ENCODE results near the gene ZNF467. TPM values are rescaled to one million over a fixed set of nuclear protein-coding genes. Genes with fewer than 3 reads are reported as not detected.

Gene ZNF467
- total RNA-seq, 1 donor from 2014 or later = 2.5 TPM

DNA sequence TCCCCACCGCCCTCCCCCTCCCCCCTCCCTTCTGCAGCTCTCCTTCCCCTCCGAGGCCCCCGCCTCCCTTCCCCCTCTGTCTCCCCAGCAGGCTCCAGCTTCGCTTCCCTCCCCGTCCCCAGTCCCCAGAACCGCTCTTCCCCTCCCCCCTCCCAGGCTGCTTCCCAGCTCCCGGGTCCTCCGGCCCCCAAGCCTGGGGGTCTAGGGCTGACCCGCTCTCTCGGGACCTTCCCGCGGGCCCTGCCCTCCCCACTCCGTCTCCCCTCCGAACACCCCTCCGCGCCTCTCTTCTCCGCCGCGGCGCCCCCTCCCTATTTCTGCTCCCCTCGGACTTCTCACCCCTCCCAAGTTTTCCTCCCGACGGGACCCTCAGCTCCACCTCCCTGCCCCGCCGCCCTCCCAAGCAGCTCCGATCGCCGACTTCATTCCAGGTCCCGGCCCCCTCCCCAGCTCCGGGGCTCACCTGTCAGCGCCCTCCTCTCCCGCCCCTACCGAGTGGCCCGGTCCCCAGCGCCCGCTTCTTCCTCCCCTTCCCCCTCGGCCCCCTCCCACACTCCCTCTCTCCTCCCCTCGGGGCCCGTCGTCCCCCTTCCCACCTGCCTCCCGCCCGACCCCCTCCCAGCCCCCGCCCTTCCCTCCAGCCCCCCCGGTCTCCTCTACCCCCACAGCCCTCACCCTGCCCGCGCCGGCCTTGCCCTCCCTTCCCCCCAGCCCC is 990 bp downstream of the ZNF467 start:
- DNase-seq (ENCODE audit: low read depth) = no peak

DNA sequence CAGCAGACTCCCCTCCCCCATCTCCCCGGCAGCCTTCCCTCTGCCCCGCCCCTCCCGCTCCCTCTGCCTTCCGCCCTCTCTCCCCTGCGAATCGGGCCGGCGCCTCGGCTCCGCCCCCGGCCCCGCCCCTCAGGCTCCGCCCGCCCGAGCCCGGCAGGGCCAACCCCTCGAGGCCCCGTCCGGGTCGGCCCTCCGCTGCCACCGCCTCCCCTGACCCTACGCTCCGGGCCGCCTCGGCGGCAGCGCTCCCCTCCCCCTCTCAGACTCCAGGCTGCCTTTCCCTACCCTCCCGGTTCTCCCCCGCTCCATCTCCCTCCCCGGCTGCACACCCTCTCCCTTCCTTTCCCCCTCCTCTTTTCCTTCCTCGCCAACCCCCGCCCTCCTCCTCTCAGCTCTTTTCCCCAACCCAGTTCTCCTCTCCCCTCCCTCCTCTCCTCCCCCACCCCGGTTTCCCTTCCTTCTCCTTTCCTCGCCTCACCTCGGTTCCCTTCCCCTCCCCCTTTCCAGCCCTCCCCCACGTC is 1.6 kb downstream of the ZNF467 start:
- peak; percentile 92 for DNase-seq (ENCODE audit: low read depth)

DNA sequence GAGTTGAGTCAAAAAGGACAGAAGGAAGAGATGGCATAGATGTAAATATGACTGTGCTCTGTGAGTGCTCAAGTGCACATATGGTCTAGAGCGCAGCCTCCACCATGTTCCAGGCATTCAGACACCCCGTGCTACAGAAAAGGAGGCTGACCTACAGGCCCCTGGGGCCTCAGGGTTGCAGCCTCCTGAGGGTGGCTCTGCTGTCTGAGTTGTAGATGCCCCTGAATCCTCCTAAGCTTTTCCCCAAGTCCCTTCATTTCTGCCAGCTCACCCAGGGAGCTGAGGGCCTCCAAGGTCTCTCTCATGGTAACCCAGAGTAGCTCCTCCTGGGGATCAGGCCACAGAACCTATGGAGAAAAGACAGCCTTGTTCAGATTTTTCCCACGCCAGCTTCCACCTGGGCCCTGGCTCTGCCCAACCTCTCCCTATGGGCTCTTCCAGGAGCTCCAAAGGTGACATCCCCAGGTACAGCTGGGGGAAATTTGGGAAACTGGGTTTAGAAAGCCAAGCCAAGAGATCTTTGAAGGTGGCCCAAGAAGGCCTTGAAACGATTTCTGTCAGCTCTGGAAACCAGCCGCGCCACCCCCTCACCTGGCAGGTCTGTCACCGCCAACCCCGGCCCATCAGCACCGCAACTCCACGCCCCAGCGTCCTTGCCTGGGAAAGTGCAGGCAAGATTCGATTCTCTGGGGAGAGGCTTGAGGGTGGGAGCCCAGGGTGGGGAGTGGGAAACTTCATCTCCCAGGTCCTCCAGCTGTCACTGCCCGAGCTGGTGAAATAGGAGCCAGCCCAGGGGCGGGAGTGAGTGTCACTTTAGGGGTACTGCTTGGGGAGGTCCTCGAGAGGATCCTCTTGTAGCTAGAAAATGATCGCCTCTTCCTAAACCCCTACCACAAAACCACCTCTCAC is 2.4 kb downstream of the ZNF467 start:
- DNase-seq (ENCODE audit: low read depth) = peak; percentile 63

DNA sequence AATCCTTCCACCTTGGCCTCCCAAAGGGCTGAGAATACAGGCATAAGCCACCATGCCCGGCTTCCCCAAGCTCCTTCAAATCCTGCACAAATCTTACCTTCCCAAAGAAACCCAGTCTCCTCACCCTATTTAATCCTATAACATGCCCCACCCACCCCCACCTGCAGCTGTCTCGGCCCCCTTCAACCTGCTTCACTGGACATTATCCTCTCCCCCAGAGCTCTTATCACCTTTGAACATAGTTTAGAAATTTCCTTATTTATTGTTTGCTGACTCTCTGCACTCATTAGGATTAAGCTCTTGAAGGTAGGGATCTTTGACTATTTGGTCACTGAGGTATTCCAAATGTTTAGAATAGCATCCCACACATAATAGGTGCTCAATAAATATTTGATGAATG is 3.5 kb downstream of the ZNF467 start:
- DNase-seq (ENCODE audit: low read depth) = no peak

DNA sequence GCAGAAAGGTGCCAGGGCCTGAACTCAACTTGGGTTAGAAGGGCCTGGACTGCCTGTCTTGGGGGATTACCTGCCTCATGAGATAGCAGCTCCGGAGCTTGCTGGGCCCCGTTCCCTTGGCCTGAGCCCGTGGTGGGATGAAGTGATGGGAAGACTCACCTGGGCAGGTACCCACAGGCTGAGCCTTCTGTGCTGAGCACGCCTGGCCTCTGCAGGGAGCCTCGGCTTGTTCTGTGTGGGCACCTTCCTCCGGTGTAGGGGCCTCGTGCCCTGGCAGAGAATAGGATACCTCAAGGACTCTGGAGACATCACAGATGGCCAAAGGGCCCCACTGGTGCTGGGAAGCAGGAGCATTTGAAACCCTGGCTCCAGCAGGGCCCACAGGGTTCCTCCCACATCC is 4.5 kb downstream of the ZNF467 start:
- no peak for DNase-seq (ENCODE audit: low read depth)

DNA sequence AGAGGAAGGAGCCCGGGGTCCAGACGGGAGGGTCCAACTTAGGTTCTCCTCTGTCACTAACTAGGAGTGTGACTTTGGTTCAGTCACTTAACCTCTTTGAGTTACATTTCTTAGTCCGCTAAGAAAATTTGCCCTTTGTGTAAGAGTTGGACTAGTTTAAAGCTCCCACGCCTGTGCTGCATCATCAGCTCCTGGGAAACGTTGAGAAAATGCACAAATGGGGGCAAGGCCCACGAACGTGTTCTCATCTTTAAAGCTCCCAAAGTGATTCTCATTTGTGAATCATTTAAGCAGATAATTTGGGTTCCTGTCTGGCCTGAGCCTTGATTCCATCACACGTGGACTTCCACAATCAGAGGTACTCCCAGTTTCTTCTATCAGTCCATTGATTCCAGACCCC is 6.3 kb downstream of the ZNF467 start:
- no peak for DNase-seq (ENCODE audit: low read depth)

DNA sequence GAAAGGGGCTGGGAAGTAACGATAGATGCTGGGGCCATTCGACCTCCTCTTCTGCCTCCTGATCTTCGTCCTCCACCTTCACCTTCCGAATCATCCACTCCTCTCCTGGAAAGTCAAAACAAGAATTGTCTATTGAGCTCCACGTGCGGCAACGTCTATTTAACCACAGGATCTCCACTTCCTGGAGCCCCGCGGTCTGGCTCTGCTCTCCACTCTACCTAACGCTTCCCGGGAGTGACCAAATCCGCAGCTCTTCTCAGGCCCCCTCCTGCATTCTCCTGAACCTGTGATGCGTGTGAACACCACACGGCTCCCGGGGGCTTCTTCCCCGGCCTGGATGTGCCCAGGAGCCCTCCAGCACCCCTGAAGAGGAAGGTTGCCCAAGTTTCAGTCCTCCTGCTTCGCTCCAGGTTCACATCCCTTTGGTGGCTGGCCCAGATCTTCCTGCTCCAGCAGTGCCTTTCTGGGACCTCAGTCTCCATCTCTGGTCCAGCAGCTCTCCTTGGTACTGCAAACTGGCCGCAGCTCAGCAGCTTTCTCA is 7.2 kb downstream of the ZNF467 start:
- no peak for DNase-seq (ENCODE audit: low read depth)

DNA sequence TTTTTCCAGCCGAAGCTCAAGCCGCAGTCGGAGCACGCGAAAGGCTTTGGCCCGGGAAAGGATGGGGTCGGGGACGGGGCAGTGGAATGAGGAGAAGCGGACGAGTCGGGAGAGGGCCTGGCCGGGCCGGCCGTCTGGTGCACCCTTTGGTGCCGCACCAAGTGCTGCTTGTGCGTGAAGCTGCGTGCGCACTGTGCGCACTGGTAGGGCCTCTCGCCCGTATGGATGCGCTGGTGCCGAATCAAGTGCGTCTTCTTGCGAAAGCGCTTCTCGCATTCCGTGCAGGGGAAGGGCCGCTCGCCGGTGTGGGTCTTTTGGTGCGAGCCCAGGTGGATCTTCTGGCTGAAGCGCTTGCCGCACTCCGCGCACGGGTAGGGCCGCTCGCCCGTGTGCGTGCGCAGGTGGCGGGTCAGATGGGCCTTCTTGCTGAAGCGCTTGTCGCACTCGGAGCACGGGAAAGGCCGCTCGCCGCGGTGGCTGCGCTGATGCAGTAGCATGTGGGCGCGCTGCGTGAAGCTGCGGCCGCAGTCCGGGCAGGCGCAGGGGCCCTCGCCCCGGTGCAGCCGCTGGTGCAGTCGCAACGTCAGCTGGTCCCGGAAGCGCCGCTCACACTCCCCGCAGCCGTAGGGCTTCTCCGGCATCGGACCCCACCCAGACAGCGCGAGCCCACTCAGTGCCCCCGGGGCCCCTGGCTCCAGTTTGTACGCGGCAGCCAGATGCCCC is 7.8 kb downstream of the ZNF467 start:
- no peak for DNase-seq (ENCODE audit: low read depth)

DNA sequence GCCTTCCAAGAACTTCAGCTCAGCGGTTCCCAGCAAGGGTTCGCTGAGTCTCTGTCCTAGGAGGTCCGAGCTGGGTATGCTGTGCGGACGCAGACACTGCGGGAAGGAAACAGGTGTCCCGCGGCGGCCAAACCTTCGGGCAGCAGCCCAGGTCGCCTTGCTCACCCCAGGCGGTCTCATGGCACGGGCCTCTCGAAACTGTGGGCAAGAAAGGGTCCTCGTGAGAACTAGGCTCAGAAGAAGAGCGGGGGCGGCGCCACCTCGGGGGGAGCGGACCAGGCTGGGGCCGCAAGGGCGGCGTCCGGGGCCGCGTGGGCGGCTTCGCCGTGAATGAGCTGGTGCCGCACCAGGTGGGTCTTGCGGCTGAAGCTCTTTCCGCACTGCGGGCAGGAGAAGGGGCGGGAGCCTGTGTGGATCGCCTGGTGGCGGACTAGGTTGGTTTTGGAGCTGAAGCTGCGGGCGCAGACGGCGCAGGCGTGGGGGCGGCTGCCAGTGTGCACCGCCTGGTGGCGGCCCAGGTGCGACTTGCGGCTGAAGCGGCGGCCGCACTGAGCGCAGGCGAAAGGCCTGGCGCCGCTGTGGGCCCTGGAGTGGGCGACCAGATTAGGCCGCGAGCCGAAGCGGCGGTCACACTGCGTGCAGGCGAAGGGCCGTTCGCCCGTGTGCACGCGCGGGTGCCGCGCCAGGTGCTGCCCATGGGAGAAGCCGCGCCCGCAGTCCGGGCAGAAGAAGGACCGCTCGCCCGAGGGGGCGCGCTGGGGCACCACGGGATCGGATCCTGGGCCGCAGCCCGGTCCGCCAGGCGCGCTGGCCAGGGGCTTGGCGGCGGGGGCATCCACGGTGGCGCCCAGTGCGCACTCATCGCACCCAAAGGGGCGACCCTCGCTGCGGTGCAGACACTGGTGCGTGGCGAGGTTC is 8.6 kb downstream of the ZNF467 start:
- DNase-seq (ENCODE audit: low read depth) = no peak

DNA sequence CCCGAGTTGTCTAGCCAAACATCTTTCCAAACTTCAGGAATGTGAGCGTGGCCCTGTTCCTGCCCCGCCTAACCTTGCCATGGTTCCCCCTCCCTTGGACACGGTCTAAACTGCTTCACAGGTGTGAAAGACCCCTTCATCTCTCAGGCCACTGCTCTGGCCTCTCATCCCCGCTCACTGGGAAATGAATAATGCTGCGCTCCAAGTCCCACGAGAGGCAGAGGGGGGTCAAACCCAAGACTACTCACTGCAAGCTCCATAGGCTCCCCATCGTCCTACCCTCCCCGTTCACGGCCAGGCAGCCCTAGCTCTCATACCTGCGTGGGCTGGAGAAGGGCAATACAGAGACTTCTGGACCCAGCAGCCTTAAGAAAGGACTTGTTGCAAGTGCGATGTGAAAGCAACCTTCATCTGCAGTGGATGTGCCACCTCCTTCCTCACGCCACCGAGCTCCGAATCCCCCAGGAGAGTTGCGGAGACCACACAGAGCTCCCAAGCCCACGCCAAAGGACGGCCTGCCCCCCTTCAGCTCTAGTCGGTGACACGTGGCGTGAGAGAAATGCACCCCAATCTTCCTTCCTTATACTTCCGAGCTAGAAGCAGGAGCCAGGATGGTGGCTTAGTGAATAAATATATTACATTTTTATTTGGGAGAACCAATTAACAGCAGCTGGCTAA is 9.7 kb downstream of the ZNF467 start:
- no peak for DNase-seq (ENCODE audit: low read depth)

DNA sequence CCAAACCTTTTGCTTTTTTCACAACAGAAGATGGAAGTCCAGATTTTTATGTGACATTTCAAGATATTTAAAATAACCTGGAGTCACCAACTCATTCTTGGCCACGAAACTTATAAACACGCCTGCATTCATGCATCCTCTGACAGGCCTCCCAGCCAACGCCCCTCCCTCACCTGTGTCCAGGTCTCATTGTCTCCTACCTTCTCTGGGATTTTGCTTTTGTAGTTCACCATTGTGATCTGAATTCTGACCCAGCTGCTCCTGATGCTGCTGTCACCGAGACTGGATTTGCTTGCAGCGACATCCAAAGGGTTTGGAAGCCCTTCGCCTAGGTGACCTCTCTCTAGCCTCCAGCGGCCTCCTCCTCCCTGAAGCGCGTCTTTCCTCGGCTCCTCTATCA is 10.8 kb downstream of the ZNF467 start:
- no peak for DNase-seq (ENCODE audit: low read depth)

DNA sequence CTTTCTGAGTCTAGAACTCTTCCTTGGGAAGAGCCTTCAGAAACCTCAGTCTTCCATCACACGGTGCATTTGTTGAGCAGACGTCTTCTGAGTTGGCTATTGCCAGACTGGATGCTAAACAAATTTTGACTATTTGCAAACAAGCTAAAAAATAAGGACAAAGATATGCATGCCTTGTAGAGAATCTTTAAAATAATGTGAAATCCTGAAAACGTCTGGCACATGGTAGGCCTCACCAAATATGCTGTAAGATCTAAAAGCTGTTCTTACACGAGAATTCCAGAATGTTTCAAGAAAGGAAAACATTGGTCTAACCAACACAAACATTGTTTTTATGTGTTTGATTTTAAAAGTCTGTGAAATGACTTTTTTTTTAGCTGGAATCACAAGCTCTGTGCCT is 11.3 kb downstream of the ZNF467 start:
- no peak for DNase-seq (ENCODE audit: low read depth)

DNA sequence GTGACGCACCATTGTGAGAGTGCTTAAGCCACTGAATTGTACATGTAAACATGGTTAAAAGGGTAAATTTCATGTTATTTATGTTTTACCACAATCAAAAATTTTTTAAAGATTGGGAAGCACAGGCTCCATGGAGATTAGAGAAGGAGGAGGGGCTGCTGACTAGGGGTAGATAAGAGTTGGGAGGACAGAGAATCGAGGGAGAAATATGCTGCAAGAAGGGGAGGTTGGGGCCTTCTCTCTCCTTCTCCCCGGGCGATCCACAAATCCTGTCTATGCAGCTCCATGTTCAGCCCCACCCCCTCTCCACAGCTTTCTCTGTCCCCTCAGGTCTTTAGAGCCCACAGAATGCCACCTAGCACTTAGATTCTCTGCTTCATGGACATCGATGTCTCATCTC is 12.1 kb downstream of the ZNF467 start:
- DNase-seq (ENCODE audit: low read depth) = no peak

DNA sequence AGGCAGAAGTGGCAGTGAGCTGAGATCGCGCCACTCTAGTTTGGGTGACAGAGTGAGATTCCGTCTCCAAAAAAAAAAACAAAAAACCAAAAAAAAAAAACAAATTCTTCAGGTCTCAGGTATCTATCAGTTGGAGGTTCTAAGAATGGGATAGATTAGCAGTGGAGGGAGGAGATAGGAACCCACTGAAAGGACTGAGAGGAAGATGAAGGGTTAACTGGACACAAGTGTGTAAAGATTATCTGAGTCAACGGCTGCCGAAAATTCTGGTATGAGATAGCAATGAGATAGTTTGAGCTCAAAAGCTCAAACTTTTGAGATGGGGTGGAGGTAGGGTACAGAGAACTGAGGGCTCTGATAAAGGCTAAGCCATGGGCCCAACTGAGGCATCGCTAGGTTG is 12.8 kb downstream of the ZNF467 start:
- no peak for DNase-seq (ENCODE audit: low read depth)

DNA sequence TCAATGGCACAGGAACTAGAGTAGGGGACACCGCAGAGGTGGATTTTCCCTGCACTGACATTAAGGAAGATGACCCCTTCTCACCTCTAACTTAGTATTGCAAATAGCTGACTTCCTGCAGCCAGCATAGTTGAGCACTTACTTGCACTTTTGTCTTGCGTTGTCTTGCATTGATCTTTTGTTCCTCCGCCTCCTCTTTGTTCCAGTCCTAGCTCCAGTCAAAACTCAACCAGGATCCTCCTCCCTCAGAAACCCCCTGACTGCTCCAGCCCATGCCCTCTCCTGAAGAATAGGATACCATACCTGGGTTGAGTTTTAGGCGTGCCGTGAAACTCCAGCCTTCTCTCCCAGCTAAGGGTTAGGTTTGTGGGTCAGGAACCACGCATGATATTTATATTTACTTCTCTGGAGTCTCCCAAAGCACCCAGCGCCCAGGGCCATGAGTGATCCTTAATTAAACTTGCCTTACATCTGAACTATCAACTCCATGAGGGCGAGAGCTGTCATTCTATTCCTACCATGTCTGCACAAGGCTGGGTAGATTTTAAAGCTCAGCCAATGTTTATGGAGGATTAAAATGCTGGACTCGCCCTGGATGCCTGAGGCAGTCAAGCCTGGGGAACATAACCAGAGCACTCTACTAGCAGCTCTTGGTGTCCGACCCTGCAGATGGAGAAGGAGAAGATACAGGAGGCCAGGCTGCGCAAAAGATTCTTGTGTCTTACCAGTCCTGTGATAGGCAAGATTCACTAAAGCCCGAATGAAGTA is 14.1 kb downstream of the ZNF467 start:
- DNase-seq (ENCODE audit: low read depth) = no peak

DNA sequence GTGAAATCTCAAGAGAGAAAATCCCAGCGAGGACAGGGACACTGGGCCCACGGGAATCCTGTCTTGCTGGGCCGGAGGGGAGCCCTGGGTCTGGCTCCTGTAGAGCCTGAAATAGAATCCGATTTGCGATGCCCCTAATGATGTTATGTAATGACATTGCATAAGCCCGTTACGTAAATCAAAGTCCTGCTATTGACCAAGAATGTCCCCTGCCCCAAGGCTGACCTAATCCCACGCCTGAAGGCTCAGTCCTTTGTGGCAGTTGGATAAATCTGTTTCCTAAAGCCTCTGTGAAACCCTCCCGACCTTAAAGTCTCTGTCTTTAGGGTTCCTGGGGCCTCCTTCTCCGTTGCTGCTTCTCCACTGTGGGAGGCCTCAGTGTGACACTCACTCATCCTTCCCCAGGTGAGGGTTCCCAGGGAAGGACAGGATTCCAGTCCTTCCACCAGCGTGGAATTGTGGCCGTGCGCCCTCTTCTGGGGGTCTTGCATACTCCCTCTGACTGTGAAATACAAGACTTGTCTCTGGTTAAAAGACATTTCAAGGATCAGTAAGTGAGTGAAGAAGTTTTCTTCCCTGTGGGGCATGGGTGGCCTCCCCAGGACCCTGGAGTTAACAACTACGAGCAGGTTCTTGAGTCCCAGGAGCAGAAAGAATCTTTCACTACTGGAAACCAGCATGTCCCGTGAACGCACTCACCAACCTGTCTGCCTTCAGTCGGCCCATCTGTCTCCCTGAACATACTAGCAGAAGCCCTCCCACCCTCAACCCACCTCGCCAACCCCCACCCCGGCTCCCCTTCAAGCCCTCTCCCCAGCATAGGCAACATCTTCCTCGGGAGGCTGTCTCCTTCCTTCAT is 19.8 kb downstream of the ZNF467 start:
- DNase-seq (ENCODE audit: low read depth) = no peak

DNA sequence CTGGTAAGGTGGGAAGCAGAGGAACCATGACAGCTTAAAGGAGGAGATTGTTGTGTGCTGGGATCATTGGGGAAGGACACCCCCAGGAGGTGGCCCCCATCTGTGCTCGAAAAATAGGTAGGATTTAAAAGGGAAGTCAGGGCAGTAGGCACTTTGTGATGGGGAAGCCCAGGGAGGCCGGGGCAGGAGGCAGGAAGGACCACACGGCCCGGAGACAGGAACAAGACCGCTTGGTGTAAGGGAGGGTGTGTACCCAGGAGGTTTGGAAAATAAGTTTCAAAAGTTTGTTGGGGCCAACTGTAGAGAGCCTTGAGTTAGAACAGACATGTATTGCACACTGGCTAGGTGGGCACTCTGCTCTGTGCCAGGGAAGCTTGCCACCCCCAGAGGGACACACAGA is 20.7 kb downstream of the ZNF467 start:
- no peak for DNase-seq (ENCODE audit: low read depth)

All from myocyte (in vitro differentiated cells).